Keratinocyte (primary cell): ENCODE results near the gene TIGAR. TPM values are rescaled to one million over a fixed set of nuclear protein-coding genes. Genes with fewer than 3 reads are reported as not detected.

Experiments used
- DNase-seq: peaks from one replicate; pipeline ENCODE4 v3.0.0-alpha.2; 2011; ENCODE audit warnings: low read depth, missing footprints, low spot score
- FAIRE-seq: peaks from 2 replicates; lab custom pipeline; 2011; peaks lifted over from hg19 to GRCh38; lab: Jason Lieb, UNC
- H2AFZ ChIP-seq: 2 replicates; pipeline ENCODE4 v1.6.0; 2012; ENCODE audit warnings: low read length, control low read depth, inconsistent platforms; ENCODE audit not compliant: control insufficient read depth
- H3K27ac ChIP-seq: 2 replicates; pipeline ENCODE4 v1.5.1; 2011; ENCODE audit warnings: low read length; ENCODE audit not compliant: control insufficient read depth, insufficient read depth
- H3K27me3 ChIP-seq: 3 replicates; pipeline ENCODE4 v1.6.0; 2011; ENCODE audit warnings: low read length; ENCODE audit not compliant: control insufficient read depth, insufficient read depth; ENCODE audit errors: extremely low read depth
- H3K36me3 ChIP-seq, 2 experiments: 2 replicates in 1 of 2; 3 replicates in 1 of 2; pipeline ENCODE4 v1.5.1; 2011; ENCODE audit warnings: low read length in 2 of 2, mild to moderate bottlenecking in 1 of 2; ENCODE audit not compliant: control insufficient read depth in 2 of 2, insufficient read depth in 2 of 2; ENCODE audit errors: extremely low read depth in 1 of 2
- H3K4me1 ChIP-seq: 3 replicates; pipeline ENCODE4 v1.5.1; 2011; ENCODE audit warnings: low read length; ENCODE audit not compliant: control insufficient read depth, insufficient read depth; ENCODE audit errors: extremely low read depth
- H3K4me2 ChIP-seq: 3 replicates; pipeline ENCODE4 v1.6.0; 2011; ENCODE audit warnings: low read depth, low read length; ENCODE audit not compliant: control insufficient read depth, insufficient read depth; ENCODE audit errors: extremely low read depth
- H3K4me3 ChIP-seq, 3 experiments: fragments of 200-600 bp in 1 of 3; sonication (generic) in 1 of 3; 2 replicates in 2 of 3; 3 replicates in 1 of 3; pipeline ENCODE4 v1.5.1; 2011 to 2016; ENCODE audit warnings: low read length in 3 of 3, mild to moderate bottlenecking in 3 of 3, control low read depth in 2 of 3, inconsistent platforms in 1 of 3, low read depth in 1 of 3, mixed read lengths in 1 of 3, mixed run types in 1 of 3, moderate library complexity in 1 of 3; ENCODE audit not compliant: control insufficient read depth in 2 of 3, insufficient read depth in 2 of 3; ENCODE audit errors: extremely low read depth in 1 of 3
- H3K79me2 ChIP-seq: 2 replicates; pipeline ENCODE4 v1.6.0; 2012; ENCODE audit warnings: low read length; ENCODE audit not compliant: control insufficient read depth, insufficient read depth
- H3K9ac ChIP-seq: 3 replicates; pipeline ENCODE4 v1.6.0; 2011; ENCODE audit warnings: low read length; ENCODE audit not compliant: control insufficient read depth, insufficient read depth; ENCODE audit errors: extremely low read depth
- H3K9me1 ChIP-seq: 3 replicates; pipeline ENCODE4 v1.6.0; 2011; ENCODE audit warnings: low read length; ENCODE audit not compliant: control insufficient read depth, insufficient read depth; ENCODE audit errors: extremely low read depth
- H3K9me3 ChIP-seq: 2 replicates; pipeline ENCODE4 v1.5.1; 2012; ENCODE audit warnings: low read depth, low read length; ENCODE audit not compliant: control insufficient read depth
- H4K20me1 ChIP-seq: 3 replicates; pipeline ENCODE4 v1.6.0; 2011; ENCODE audit warnings: low read length; ENCODE audit not compliant: control insufficient read depth, insufficient read depth; ENCODE audit errors: extremely low read depth
- CTCF ChIP-seq, 3 experiments: IDR thresholded peaks in 1 of 3; conservative IDR thresholded peaks in 1 of 3; optimal IDR thresholded peaks in 1 of 3; 2 replicates in 2 of 3; 3 replicates in 1 of 3; pipeline versions ENCODE3 to v1.5.1; 2011; ENCODE audit warnings: low read length in 3 of 3, mild to moderate bottlenecking in 3 of 3, moderate library complexity in 2 of 3, control low read depth in 1 of 3, inconsistent platforms in 1 of 3; ENCODE audit not compliant: insufficient read depth in 2 of 3; ENCODE audit errors: extremely low read depth in 1 of 3
- EZH2 ChIP-seq: IDR thresholded peaks from one replicate; pipeline ENCODE4 v1.6.1; 2012; ENCODE audit warnings: inconsistent platforms, mild to moderate bottlenecking, low read length, moderate library complexity
- dilution Hi-C: fragments of 300-500 bp; cut with MboI; formaldehyde crosslinking; loops from one replicate; pipeline ENCODE4 v1.7.0; 2020; ENCODE audit warnings: low sequenced_read_pairs; ENCODE audit not compliant: extremely low pct_ligation_motif_present
- polyA plus RNA-seq, 5 experiments: library from polyadenylated mRNA; depleted of rRNA in 3 of 5; stranded (reverse) in 3 of 5; stranded (forward) in 1 of 5; unstranded in 1 of 5; fragments of >200 nt; gene quantifications; 1 replicate in 1 of 5; 2 replicates in 3 of 5; 3 replicates in 1 of 5; pipeline versions ENCODE4 v1.2.1 to v1.2.3, GENCODE V29; 2011 to 2012; ENCODE audit warnings: missing spikeins in 2 of 5, low read depth in 1 of 5, low replicate concordance in 1 of 5

TIGAR gene
- polyA plus RNA-seq, 1 donor (not counting 4 experiments of a cell fraction or from before 2014, with no cell fraction given): 37.3 TPM

GRCh38 chr12:4370265-4370664 is 49.3 kb downstream of the TIGAR start:
- Histone ChIP-seq H2AFZ (no peak overlapping the region), H4K20me1 (no peaks in the 10 kb centered on the region), H3K4me1 (no peaks in the 10 kb centered on the region), H3K9ac (no peak overlapping the region), H3K27ac (no peak overlapping the region), H3K36me3 (no peaks in the 10 kb centered on the region), H3K79me2 (no peaks in the 10 kb centered on the region), H3K4me3 (no peak overlapping the region), H3K27me3 (peaks cover under 1% of the 10 kb centered on the region), H3K4me2 (no peak overlapping the region), H3K9me3 (no peaks in the 10 kb centered on the region), H3K9me1 (no peaks in the 10 kb centered on the region)
- dilution Hi-C loops: no loop called here
- no peak for TF ChIP-seq CTCF (optimal IDR thresholded peaks at IDR 0.05 in 1 of 3, IDR thresholded peaks at IDR 0.05 in 1 of 3, conservative IDR thresholded peaks at IDR 0.05 in 1 of 3; ENCODE audit: extremely low read depth in 1 of 3, insufficient read depth in 2 of 3, low read length in 3 of 3)
- TF ChIP-seq EZH2: no peak
- no peak for DNase-seq
- FAIRE-seq: no peak

- Histone ChIP-seq H3K9ac (no peak overlapping the region), H3K36me3 (no peaks in the 10 kb centered on the region), H3K4me3 (no peak overlapping the region), H3K79me2 (no peaks in the 10 kb centered on the region), H3K9me1 (no peaks in the 10 kb centered on the region), H2AFZ (no peak overlapping the region), H3K27me3 (peaks cover 2% of the 10 kb centered on the region), H3K4me2 (no peak overlapping the region), H3K9me3 (no peaks in the 10 kb centered on the region), H4K20me1 (no peaks in the 10 kb centered on the region), H3K27ac (no peak overlapping the region), H3K4me1 (no peaks in the 10 kb centered on the region)
- TF ChIP-seq CTCF (optimal IDR thresholded peaks at IDR 0.05 in 1 of 3, IDR thresholded peaks at IDR 0.05 in 1 of 3, conservative IDR thresholded peaks at IDR 0.05 in 1 of 3; ENCODE audit: extremely low read depth in 1 of 3, insufficient read depth in 2 of 3, low read length in 3 of 3): no peak
- TF ChIP-seq EZH2: no peak
- FAIRE-seq (no peak), DNase-seq (no peak)
- dilution Hi-C loops: no loop called here
Measured at GRCh38 chr12:4372653-4373052, 51.6 kb downstream of the TIGAR start.
